PC-9 (cell line): ENCODE data around the gene AEN. TPM values are rescaled to one million over a fixed set of nuclear protein-coding genes. Genes with fewer than 3 reads are reported as not detected.

Experiments used
- BruUV-seq: library from RNA; stranded (reverse); fragments of 400-500 nt; replicated peaks from 2 replicates; lab custom pipeline; 2021; lab: Mats Ljungman, UMichigan
- CTCF ChIA-PET: fragments of 300-600 bp; sonication (Branson Sonifier 250); formaldehyde crosslinking; loops from one replicate; lab custom pipeline; 2022; ENCODE audit warnings: antibody characterized with exemption; lab: Charles Lee
- POLR2A ChIA-PET: fragments of 300-600 bp; sonication (Branson Sonifier 250); formaldehyde crosslinking; loops from one replicate; lab custom pipeline; 2022; ENCODE audit warnings: antibody characterized with exemption; ENCODE audit not compliant: unreplicated experiment; lab: Charles Lee
- DNase-seq, 2 experiments: peaks; one replicate each; pipeline versions ENCODE4 v3.0.0 to v3.0.0-alpha.2; 2015 to 2022; ENCODE audit warnings: mixed read lengths in 1 of 2
- H2AFZ ChIP-seq: fragments of 200-600 bp; sonication (generic); 2 replicates; pipeline ENCODE4 v1.8.1; 2017; ENCODE audit warnings: antibody characterized with exemption
- H3F3A ChIP-seq: fragments of 200-600 bp; sonication (generic); 2 replicates; pipeline ENCODE4 v1.8.1; 2017; ENCODE audit warnings: antibody characterized with exemption, mild to moderate bottlenecking, low read depth; ENCODE audit not compliant: insufficient read depth
- H3K27ac ChIP-seq: fragments of 200-600 bp; sonication (generic); 2 replicates; pipeline ENCODE4 v1.6.1; 2016; ENCODE audit warnings: mixed run types
- H3K27me3 ChIP-seq: fragments of 200-600 bp; sonication (generic); 2 replicates; pipeline ENCODE4 v1.6.1; 2016; ENCODE audit warnings: low read depth, mixed run types; ENCODE audit not compliant: insufficient read depth
- H3K36me3 ChIP-seq: fragments of 200-600 bp; sonication (generic); 2 replicates; pipeline ENCODE4 v1.6.1; 2016; ENCODE audit warnings: low read depth, mixed run types
- H3K4me1 ChIP-seq: fragments of 200-600 bp; sonication (generic); replicated peaks from 2 replicates; pipeline ENCODE4 v1.6.1; 2016; ENCODE audit warnings: mixed run types; ENCODE audit not compliant: insufficient read depth
- H3K4me2 ChIP-seq: fragments of 200-600 bp; sonication (generic); 2 replicates; pipeline ENCODE4 v1.6.1; 2017; ENCODE audit warnings: mixed run types
- H3K4me3 ChIP-seq: fragments of 200-600 bp; sonication (generic); 2 replicates; pipeline ENCODE4 v1.6.1; 2016; ENCODE audit warnings: mixed run types
- H3K79me2 ChIP-seq: fragments of 200-600 bp; sonication (generic); 2 replicates; pipeline ENCODE4 v1.6.1; 2017; ENCODE audit warnings: low read depth, mixed run types
- H3K9me2 ChIP-seq: fragments of 200-600 bp; sonication (generic); 2 replicates; pipeline ENCODE4 v1.8.1; 2017; ENCODE audit warnings: mild to moderate bottlenecking; ENCODE audit not compliant: insufficient read depth
- H3K9me3 ChIP-seq: fragments of 200-600 bp; sonication (generic); 2 replicates; pipeline ENCODE4 v1.8.1; 2016; ENCODE audit warnings: low read depth; ENCODE audit not compliant: insufficient read depth
- H4K20me1 ChIP-seq: fragments of 200-600 bp; sonication (generic); 2 replicates; pipeline ENCODE4 v1.8.1; 2017; ENCODE audit not compliant: insufficient read depth
- CTCF ChIP-seq: fragments of 200-600 bp; sonication (generic); conservative IDR thresholded peaks from 2 replicates; pipeline ENCODE4 v1.6.1; 2017; ENCODE audit warnings: mixed run types, antibody characterized with exemption, mild to moderate bottlenecking, moderate library complexity
- EZH2 ChIP-seq: fragments of 200-600 bp; sonication (generic); IDR thresholded peaks from 2 replicates; pipeline ENCODE4 v1.8.0; 2017; ENCODE audit warnings: antibody characterized with exemption, low read depth
- intact Hi-C: fragments of 100-400 bp; cut with micrococcal nuclease; formaldehyde crosslinking; loops from one replicate; pipeline ENCODE4 v1.10.0; 2022; ENCODE audit not compliant: unreplicated experiment
- total RNA-seq: library from RNA; stranded (reverse); gene quantifications from 2 replicates; pipeline ENCODE4 v1.2.3, GENCODE V29; 2021

The AEN gene
- total RNA-seq, 1 experiment from 2014 or later = 7.8 TPM

DNA sequence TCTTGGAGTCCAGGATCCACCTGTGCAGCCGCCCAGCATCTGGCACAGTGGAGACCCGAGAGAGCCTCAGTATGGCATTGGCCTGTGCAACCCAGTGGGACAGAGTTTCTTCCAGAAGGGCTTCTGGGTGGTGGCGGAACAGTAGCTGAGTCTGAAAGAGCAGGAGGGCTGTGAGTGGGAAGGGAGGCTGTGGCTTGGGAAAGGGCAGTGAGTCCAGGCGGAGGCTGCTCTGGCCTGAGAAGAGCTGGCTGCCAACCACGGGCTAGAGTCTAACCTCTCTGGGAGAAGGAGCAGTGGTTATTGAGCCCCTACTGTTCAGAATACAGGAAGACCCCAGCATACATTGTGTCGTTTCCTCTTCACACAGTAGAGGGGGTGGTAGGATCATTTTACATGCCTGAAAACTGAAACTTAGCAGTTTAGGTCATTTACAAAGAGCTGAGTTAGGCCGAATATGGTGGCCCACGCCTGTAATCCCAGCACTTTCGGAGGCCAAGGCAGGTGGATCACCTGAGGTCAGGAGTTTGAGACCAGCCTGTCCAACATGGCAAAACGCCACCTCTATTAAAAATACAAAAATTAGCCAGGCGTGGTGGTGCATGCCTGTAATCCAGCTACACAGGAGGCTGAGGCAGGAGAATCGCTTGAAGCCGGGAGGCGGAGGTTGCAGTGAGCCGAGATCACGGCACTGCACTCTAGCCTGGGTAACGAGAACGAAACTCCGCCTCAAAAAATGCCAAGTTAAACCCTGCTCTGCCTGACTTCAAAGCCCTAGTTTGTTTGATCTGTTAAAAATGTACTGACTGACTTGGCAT, 3.2 kb downstream of the AEN start:
- Histone ChIP-seq H3K9me2 (no peaks in the 10 kb centered on the region), H3K36me3 (peaks cover 12% of the 10 kb centered on the region), H3F3A (peaks cover 13% of the 10 kb centered on the region; the same call in 1 of the 2 replicates), H3K4me3 (no peak overlapping the region), H3K4me1 (peaks cover 19% of the 10 kb centered on the region), H3K4me2 (no peak overlapping the region), H3K27me3 (no peaks in the 10 kb centered on the region), H3K9me3 (no peaks in the 10 kb centered on the region), H3K27ac (no peak overlapping the region), H2AFZ (no peak overlapping the region), H4K20me1 (peaks cover 18% of the 10 kb centered on the region; the same call in 1 of the 2 replicates), H3K79me2 (peaks cover 68% of the 10 kb centered on the region)
- CTCF ChIA-PET = interaction anchor here (0.6 kb wide), 1 partner anchor 259 kb away, joined by 4 read pairs; no protein-coding TSS in a partner anchor
- TF ChIP-seq EZH2 = no peak
- no peak for TF ChIP-seq CTCF
- intact Hi-C loops = loop anchor here (5.0 kb wide), 1 partner anchor 78 kb away; no protein-coding TSS in a partner anchor
- POLR2A ChIA-PET = no interaction called here
- DNase-seq = no peak
- no TSS peak for BruUV-seq

DNA sequence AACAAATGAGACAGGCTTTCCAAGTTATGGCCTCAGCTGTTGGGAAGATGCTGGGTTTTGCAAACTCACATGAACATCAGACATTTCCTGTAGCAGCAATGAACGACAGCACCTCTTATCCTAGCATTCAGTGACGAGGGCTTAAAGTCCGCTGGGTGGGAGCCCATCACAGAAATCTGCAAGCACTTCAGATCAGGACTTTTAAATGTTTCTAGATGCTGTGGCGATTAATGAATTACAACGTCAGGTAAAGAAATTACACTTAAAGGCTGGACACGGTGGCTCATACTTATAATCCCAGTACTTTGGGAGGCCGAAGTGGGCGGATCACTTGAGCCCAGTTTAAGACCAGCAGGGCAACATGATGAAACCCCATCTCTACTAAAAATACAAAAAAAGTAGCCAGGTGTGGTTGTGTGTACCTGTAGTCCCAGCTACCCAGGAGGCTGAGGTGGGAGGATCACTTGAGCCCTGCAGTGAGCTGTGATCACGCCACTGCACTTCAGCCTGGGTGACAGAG, 3.9 kb downstream of the AEN start:
- Histone ChIP-seq H3K27ac (no peak overlapping the region), H3K9me2 (no peaks in the 10 kb centered on the region), H3F3A (peaks cover 13% of the 10 kb centered on the region; the same call in 1 of the 2 replicates), H3K27me3 (no peaks in the 10 kb centered on the region), H3K4me1 (peaks cover 19% of the 10 kb centered on the region), H3K9me3 (no peaks in the 10 kb centered on the region), H3K4me2 (no peak overlapping the region), H3K4me3 (no peak overlapping the region), H3K36me3 (peaks cover 12% of the 10 kb centered on the region), H2AFZ (no peak overlapping the region), H3K79me2 (peaks cover 68% of the 10 kb centered on the region), H4K20me1 (peaks cover 18% of the 10 kb centered on the region; the same call in 1 of the 2 replicates)
- no peak for TF ChIP-seq CTCF
- TF ChIP-seq EZH2 = no peak
- ChIA-PET CTCF (interaction anchor here (0.6 kb wide), 1 partner anchor 258 kb away, joined by 4 read pairs; no protein-coding TSS in a partner anchor), POLR2A (no interaction called here)
- BruUV-seq = no TSS peak
- no peak for DNase-seq
- intact Hi-C loops = loop anchor here (5.0 kb wide), 1 partner anchor 77 kb away; no protein-coding TSS in a partner anchor

- no peak for TF ChIP-seq EZH2
- TF ChIP-seq CTCF = no peak
- ChIA-PET CTCF (no interaction called here), POLR2A (no interaction called here)
- Histone ChIP-seq H3K27ac (no peak overlapping the region), H3K4me3 (no peak overlapping the region), H2AFZ (no peak overlapping the region), H3K4me1 (peaks cover 16% of the 10 kb centered on the region), H3K27me3 (no peaks in the 10 kb centered on the region), H3K36me3 (peaks cover 12% of the 10 kb centered on the region), H3K4me2 (no peak overlapping the region), H3K9me3 (no peaks in the 10 kb centered on the region), H4K20me1 (peaks cover 18% of the 10 kb centered on the region; the same call in 1 of the 2 replicates), H3K79me2 (peaks cover 68% of the 10 kb centered on the region), H3K9me2 (no peaks in the 10 kb centered on the region), H3F3A (peaks cover 13% of the 10 kb centered on the region; the same call in 1 of the 2 replicates)
- DNase-seq = no peak
- intact Hi-C loops = no loop called here
- no TSS peak for BruUV-seq
These were observed 5.0 kb downstream of the AEN start for GRCh38 chr15:88625943-88626741.
